CD4-positive, alpha-beta memory T cell (primary cell): ENCODE measurements around the gene TBL1X. TPM values are rescaled to one million over a fixed set of nuclear protein-coding genes. Genes with fewer than 3 reads are reported as not detected.
A peak's percentile ranks its signal among the peaks of the same experiment; 100 is the strongest.

Experiments used
- CTCF ChIA-PET: fragments of 350-600 bp; sonication (Branson Sonifier 250); formaldehyde crosslinking; loops from one replicate; lab custom pipeline; 2021; ENCODE audit warnings: inconsistent platforms; ENCODE audit not compliant: partially characterized antibody; lab: Charles Lee
- POLR2A ChIA-PET: fragments of 350-600 bp; sonication (Branson Sonifier 250); formaldehyde crosslinking; loops from one replicate; lab custom pipeline; 2021; ENCODE audit not compliant: partially characterized antibody; lab: Charles Lee
- DNase-seq, 5 donors: peaks; one replicate each; pipeline versions ENCODE4 v3.0.0 to v3.0.0-alpha.2; 2020 to 2022; ENCODE audit warnings: mixed read lengths in 1 of 5
- H3K27ac ChIP-seq: one replicate; pipeline ENCODE4 v1.7.0; 2013; ENCODE audit warnings: low read depth, low read length
- H3K27me3 ChIP-seq: 2 replicates; pipeline ENCODE4 v1.7.0; 2013; ENCODE audit warnings: mild to moderate bottlenecking, low read length, moderate library complexity; ENCODE audit not compliant: insufficient read depth
- H3K36me3 ChIP-seq: 2 replicates; pipeline ENCODE4 v1.7.0; 2013; ENCODE audit warnings: mild to moderate bottlenecking, low read length, moderate library complexity; ENCODE audit not compliant: insufficient read depth
- H3K4me1 ChIP-seq: 2 replicates; pipeline ENCODE4 v1.7.0; 2013; ENCODE audit warnings: mild to moderate bottlenecking, low read length, moderate library complexity; ENCODE audit not compliant: insufficient read depth
- H3K4me3 ChIP-seq, 2 donors: one replicate each; pipeline ENCODE4 v1.7.0; 2013; ENCODE audit warnings: low read length in 2 of 2, mild to moderate bottlenecking in 1 of 2
- H3K9me3 ChIP-seq, 2 donors: one replicate each; pipeline ENCODE4 v1.7.0; 2013; ENCODE audit warnings: low read length in 2 of 2, control low read depth in 1 of 2; ENCODE audit not compliant: control insufficient read depth in 1 of 2
- H3K27ac Mint-ChIP-seq, 7 donors: one replicate each; pipeline ENCODE4 v1.8.0; 2020 to 2021; ENCODE audit warnings: mixed read lengths in 7 of 7, mild to moderate bottlenecking in 6 of 7, inconsistent platforms in 3 of 7, moderate library complexity in 3 of 7
- H3K27me3 Mint-ChIP-seq, 2 donors: one replicate each; pipeline ENCODE4 v1.8.0; 2020 to 2021; ENCODE audit warnings: mixed read lengths in 2 of 2
- H3K36me3 Mint-ChIP-seq, 2 donors: one replicate each; pipeline ENCODE4 v1.8.0; 2020 to 2021; ENCODE audit warnings: mixed read lengths in 2 of 2, inconsistent platforms in 1 of 2, mild to moderate bottlenecking in 1 of 2
- H3K4me1 Mint-ChIP-seq, 4 donors: one replicate each; pipeline ENCODE4 v1.8.0; 2020 to 2021; ENCODE audit warnings: mixed read lengths in 4 of 4, mild to moderate bottlenecking in 1 of 4
- H3K4me3 Mint-ChIP-seq, 8 donors: one replicate each; pipeline ENCODE4 v1.8.0; 2020 to 2021; ENCODE audit warnings: mixed read lengths in 8 of 8, mild to moderate bottlenecking in 7 of 8, moderate library complexity in 6 of 8, inconsistent platforms in 3 of 8
- H3K9me3 Mint-ChIP-seq, 8 donors: one replicate each; pipeline ENCODE4 v1.8.0; 2020 to 2021; ENCODE audit warnings: mixed read lengths in 8 of 8, mild to moderate bottlenecking in 5 of 8, inconsistent platforms in 3 of 8, moderate library complexity in 1 of 8
- intact Hi-C: fragments of 100-400 bp; cut with micrococcal nuclease; formaldehyde crosslinking; loops from one replicate; pipeline ENCODE4 v1.15.1; 2023
- polyA plus RNA-seq, 2 donors: library from polyadenylated mRNA; unstranded; fragments of 300-500 nt; fragmentation: Illumina TruSeq; gene quantifications; one replicate each; pipeline ENCODE4 v1.2.3, GENCODE V29; 2021
- total RNA-seq, 2 experiments: library from RNA; stranded (reverse); gene quantifications; one replicate each; pipeline ENCODE4 v1.2.3, GENCODE V29; 2021

Gene TBL1X
- total and polyA plus RNA-seq, 4 experiments from 2014 or later, result 6.1 to 50.5 (median 34.3) TPM

GRCh38 chrX:9781941-9782340, 317.1 kb downstream of the TBL1X start:
- no peak overlapping the region for H3K4me3 ChIP-seq
- H3K4me1 Mint-ChIP-seq, result peaks cover 0 to 8% (median 0%) of the 10 kb centered on the region in 4 donors
- H3K27ac Mint-ChIP-seq, result no peak overlapping the region
- H3K9me3 ChIP-seq, result no peaks in the 10 kb centered on the region
- ChIA-PET POLR2A (no interaction called here), CTCF (no interaction called here)
- no peaks in the 10 kb centered on the region for H3K27me3 ChIP-seq
- no peak overlapping the region for H3K4me3 Mint-ChIP-seq
- H3K9me3 Mint-ChIP-seq, result peaks cover 0 to 4% (median 0%) of the 10 kb centered on the region in 8 donors
- no peaks in the 10 kb centered on the region for H3K36me3 ChIP-seq
- H3K36me3 Mint-ChIP-seq, result no peaks in the 10 kb centered on the region
- no peak overlapping the region for H3K27ac ChIP-seq
- intact Hi-C loops, result no loop called here
- no peaks in the 10 kb centered on the region for H3K4me1 ChIP-seq
- no peak for DNase-seq
- H3K27me3 Mint-ChIP-seq, result peaks cover under 1 to 4% of the 10 kb centered on the region in 2 donors

GRCh38 chrX:9784332-9784731, 319.5 kb downstream of the TBL1X start:
- Mint-ChIP-seq H3K4me1 (peaks cover 0 to 11% (median 0%) of the 10 kb centered on the region in 4 donors), H3K27me3 (peaks cover 8 to 14% of the 10 kb centered on the region in 2 donors), H3K27ac (no peak overlapping the region), H3K36me3 (no peaks in the 10 kb centered on the region), H3K4me3 (no peak overlapping the region), H3K9me3 (peaks cover 0 to 4% (median 0%) of the 10 kb centered on the region in 8 donors)
- Histone ChIP-seq H3K4me3 (no peak overlapping the region), H3K27ac (no peak overlapping the region), H3K9me3 (no peaks in the 10 kb centered on the region), H3K36me3 (no peaks in the 10 kb centered on the region), H3K4me1 (no peaks in the 10 kb centered on the region), H3K27me3 (no peaks in the 10 kb centered on the region)
- POLR2A ChIA-PET, result no interaction called here
- no peak for DNase-seq
- CTCF ChIA-PET, result no interaction called here
- intact Hi-C loops, result no loop called here

- H3K27me3 ChIP-seq, result no peaks in the 10 kb centered on the region
- intact Hi-C loops, result no loop called here
- Mint-ChIP-seq H3K4me3 (peak overlapping the region in 6 of 8 donors; percentile 13 to 68 (median 45)), H3K4me1 (peaks cover 0 to 11% (median 0%) of the 10 kb centered on the region in 4 donors), H3K9me3 (peaks cover 0 to 4% (median 0%) of the 10 kb centered on the region in 8 donors), H3K27me3 (peaks cover 8 to 14% of the 10 kb centered on the region in 2 donors), H3K27ac (no peak overlapping the region), H3K36me3 (no peaks in the 10 kb centered on the region)
- ChIA-PET POLR2A (no interaction called here), CTCF (no interaction called here)
- no peak for DNase-seq
- H3K9me3 ChIP-seq, result no peaks in the 10 kb centered on the region
- no peaks in the 10 kb centered on the region for H3K4me1 ChIP-seq
- no peaks in the 10 kb centered on the region for H3K36me3 ChIP-seq
- H3K27ac ChIP-seq, result no peak overlapping the region
- no peak overlapping the region for H3K4me3 ChIP-seq
Observed at GRCh38 chrX:9785254-9785943, 320.5 kb downstream of the TBL1X start.

- intact Hi-C loops, result no loop called here
- H3K36me3 ChIP-seq, result no peaks in the 10 kb centered on the region
- H3K4me3 ChIP-seq, result no peak within 1 kb of the TSS
- DNase-seq, result no peak
- H3K4me1 ChIP-seq, result no peaks in the 10 kb centered on the region
- no peaks in the 10 kb centered on the region for H3K36me3 Mint-ChIP-seq
- H3K27ac Mint-ChIP-seq, result no peak within 1 kb of the TSS
- ChIA-PET CTCF (no interaction called here), POLR2A (no interaction called here)
- no peaks in the 10 kb centered on the region for H3K9me3 ChIP-seq
- H3K4me1 Mint-ChIP-seq, result peaks cover 0 to 11% (median 0%) of the 10 kb centered on the region in 4 donors
- peaks cover 10 to 14% of the 10 kb centered on the region in 2 donors for H3K27me3 Mint-ChIP-seq
- no peak within 1 kb of the TSS for H3K27ac ChIP-seq
- peaks cover 0 to 4% (median 0%) of the 10 kb centered on the region in 8 donors for H3K9me3 Mint-ChIP-seq
- no peaks in the 10 kb centered on the region for H3K27me3 ChIP-seq
- peak within 1 kb of the TSS; percentile 44 to 68 (median 52) for H3K4me3 Mint-ChIP-seq
Observed at GRCh38 chrX:9785944-9786797, 321.3 kb downstream of the TBL1X start, which contains the start of gene SHROOM2. TSS of gene SHROOM2 (plus strand) at chrX:9786429. CDS start at chrX:9786546, 117 bp downstream.

- H3K27me3 ChIP-seq, result no peaks in the 10 kb centered on the region
- no peaks in the 10 kb centered on the region for H3K9me3 ChIP-seq
- no peak overlapping the region for H3K27ac ChIP-seq
- H3K4me3 ChIP-seq, result no peak overlapping the region
- H3K36me3 ChIP-seq, result no peaks in the 10 kb centered on the region
- H3K4me1 Mint-ChIP-seq, result peaks cover 0 to 11% (median 0%) of the 10 kb centered on the region in 4 donors
- no peak overlapping the region for H3K27ac Mint-ChIP-seq
- H3K4me3 Mint-ChIP-seq, result peak overlapping the region in 7 of 8 donors; percentile 45 to 65 (median 52)
- H3K36me3 Mint-ChIP-seq, result no peaks in the 10 kb centered on the region
- no peak for DNase-seq
- H3K9me3 Mint-ChIP-seq, result peaks cover 0 to 4% (median 0%) of the 10 kb centered on the region in 8 donors
- CTCF ChIA-PET, result no interaction called here
- POLR2A ChIA-PET, result no interaction called here
- H3K27me3 Mint-ChIP-seq, result peaks cover 10 to 14% of the 10 kb centered on the region in 2 donors
- intact Hi-C loops, result no loop called here
- H3K4me1 ChIP-seq, result no peaks in the 10 kb centered on the region
Observed at GRCh38 chrX:9786798-9787635, 322.2 kb downstream of the TBL1X start.

- Histone ChIP-seq H3K9me3 (no peaks in the 10 kb centered on the region), H3K27me3 (no peaks in the 10 kb centered on the region), H3K4me1 (no peaks in the 10 kb centered on the region), H3K27ac (no peak overlapping the region), H3K4me3 (no peak overlapping the region), H3K36me3 (no peaks in the 10 kb centered on the region)
- POLR2A ChIA-PET, result no interaction called here
- Mint-ChIP-seq H3K9me3 (peaks cover 0 to 4% (median 0%) of the 10 kb centered on the region in 8 donors), H3K27ac (no peak overlapping the region), H3K27me3 (peaks cover 9 to 14% of the 10 kb centered on the region in 2 donors), H3K4me1 (peaks cover 0 to 11% (median 0%) of the 10 kb centered on the region in 4 donors), H3K4me3 (no peak overlapping the region), H3K36me3 (no peaks in the 10 kb centered on the region)
- CTCF ChIA-PET, result no interaction called here
- no peak for DNase-seq
- intact Hi-C loops, result no loop called here
Observed at GRCh38 chrX:9788911-9789310, 324.1 kb downstream of the TBL1X start.
